Keratinocyte (primary cell): ENCODE results near the gene LRIT3. TPM values are rescaled to one million over a fixed set of nuclear protein-coding genes. Genes with fewer than 3 reads are reported as not detected.

Source experiments
- DNase-seq: peaks from one replicate; pipeline ENCODE4 v3.0.0-alpha.2; 2011; ENCODE audit warnings: low read depth, missing footprints, low spot score
- FAIRE-seq: peaks from 2 replicates; lab custom pipeline; 2011; peaks lifted over from hg19 to GRCh38; lab: Jason Lieb, UNC
- H2AFZ ChIP-seq: 2 replicates; pipeline ENCODE4 v1.6.0; 2012; ENCODE audit warnings: low read length, control low read depth, inconsistent platforms; ENCODE audit not compliant: control insufficient read depth
- H3K27ac ChIP-seq: 2 replicates; pipeline ENCODE4 v1.5.1; 2011; ENCODE audit warnings: low read length; ENCODE audit not compliant: control insufficient read depth, insufficient read depth
- H3K27me3 ChIP-seq: 3 replicates; pipeline ENCODE4 v1.6.0; 2011; ENCODE audit warnings: low read length; ENCODE audit not compliant: control insufficient read depth, insufficient read depth; ENCODE audit errors: extremely low read depth
- H3K36me3 ChIP-seq, 2 experiments: 2 replicates in 1 of 2; 3 replicates in 1 of 2; pipeline ENCODE4 v1.5.1; 2011; ENCODE audit warnings: low read length in 2 of 2, mild to moderate bottlenecking in 1 of 2; ENCODE audit not compliant: control insufficient read depth in 2 of 2, insufficient read depth in 2 of 2; ENCODE audit errors: extremely low read depth in 1 of 2
- H3K4me1 ChIP-seq: 3 replicates; pipeline ENCODE4 v1.5.1; 2011; ENCODE audit warnings: low read length; ENCODE audit not compliant: control insufficient read depth, insufficient read depth; ENCODE audit errors: extremely low read depth
- H3K4me2 ChIP-seq: 3 replicates; pipeline ENCODE4 v1.6.0; 2011; ENCODE audit warnings: low read depth, low read length; ENCODE audit not compliant: control insufficient read depth, insufficient read depth; ENCODE audit errors: extremely low read depth
- H3K4me3 ChIP-seq, 3 experiments: fragments of 200-600 bp in 1 of 3; sonication (generic) in 1 of 3; 2 replicates in 2 of 3; 3 replicates in 1 of 3; pipeline ENCODE4 v1.5.1; 2011 to 2016; ENCODE audit warnings: low read length in 3 of 3, mild to moderate bottlenecking in 3 of 3, control low read depth in 2 of 3, inconsistent platforms in 1 of 3, low read depth in 1 of 3, mixed read lengths in 1 of 3, mixed run types in 1 of 3, moderate library complexity in 1 of 3; ENCODE audit not compliant: control insufficient read depth in 2 of 3, insufficient read depth in 2 of 3; ENCODE audit errors: extremely low read depth in 1 of 3
- H3K79me2 ChIP-seq: 2 replicates; pipeline ENCODE4 v1.6.0; 2012; ENCODE audit warnings: low read length; ENCODE audit not compliant: control insufficient read depth, insufficient read depth
- H3K9ac ChIP-seq: 3 replicates; pipeline ENCODE4 v1.6.0; 2011; ENCODE audit warnings: low read length; ENCODE audit not compliant: control insufficient read depth, insufficient read depth; ENCODE audit errors: extremely low read depth
- H3K9me1 ChIP-seq: 3 replicates; pipeline ENCODE4 v1.6.0; 2011; ENCODE audit warnings: low read length; ENCODE audit not compliant: control insufficient read depth, insufficient read depth; ENCODE audit errors: extremely low read depth
- H3K9me3 ChIP-seq: 2 replicates; pipeline ENCODE4 v1.5.1; 2012; ENCODE audit warnings: low read depth, low read length; ENCODE audit not compliant: control insufficient read depth
- H4K20me1 ChIP-seq: 3 replicates; pipeline ENCODE4 v1.6.0; 2011; ENCODE audit warnings: low read length; ENCODE audit not compliant: control insufficient read depth, insufficient read depth; ENCODE audit errors: extremely low read depth
- CTCF ChIP-seq, 3 experiments: IDR thresholded peaks in 1 of 3; conservative IDR thresholded peaks in 1 of 3; optimal IDR thresholded peaks in 1 of 3; 2 replicates in 2 of 3; 3 replicates in 1 of 3; pipeline versions ENCODE3 to v1.5.1; 2011; ENCODE audit warnings: low read length in 3 of 3, mild to moderate bottlenecking in 3 of 3, moderate library complexity in 2 of 3, control low read depth in 1 of 3, inconsistent platforms in 1 of 3; ENCODE audit not compliant: insufficient read depth in 2 of 3; ENCODE audit errors: extremely low read depth in 1 of 3
- EZH2 ChIP-seq: IDR thresholded peaks from one replicate; pipeline ENCODE4 v1.6.1; 2012; ENCODE audit warnings: inconsistent platforms, mild to moderate bottlenecking, low read length, moderate library complexity
- dilution Hi-C: fragments of 300-500 bp; cut with MboI; formaldehyde crosslinking; loops from one replicate; pipeline ENCODE4 v1.7.0; 2020; ENCODE audit warnings: low sequenced_read_pairs; ENCODE audit not compliant: extremely low pct_ligation_motif_present
- polyA plus RNA-seq, 5 experiments: library from polyadenylated mRNA; depleted of rRNA in 3 of 5; stranded (reverse) in 3 of 5; stranded (forward) in 1 of 5; unstranded in 1 of 5; fragments of >200 nt; gene quantifications; 1 replicate in 1 of 5; 2 replicates in 3 of 5; 3 replicates in 1 of 5; pipeline versions ENCODE4 v1.2.1 to v1.2.3, GENCODE V29; 2011 to 2012; ENCODE audit warnings: missing spikeins in 2 of 5, low read depth in 1 of 5, low replicate concordance in 1 of 5

Gene LRIT3
- polyA plus RNA-seq, 1 donor (not counting 4 experiments of a cell fraction or from before 2014, with no cell fraction given) = 0.09 TPM

- Histone ChIP-seq H4K20me1 (no peaks in the 10 kb centered on the region), H3K36me3 (no peaks in the 10 kb centered on the region), H3K4me3 (no peak overlapping the region), H3K4me1 (peaks cover 16% of the 10 kb centered on the region), H3K9me1 (no peaks in the 10 kb centered on the region), H3K27ac (no peak overlapping the region), H3K79me2 (no peaks in the 10 kb centered on the region), H3K27me3 (no peaks in the 10 kb centered on the region), H3K9ac (no peak overlapping the region), H3K4me2 (no peak overlapping the region), H3K9me3 (no peaks in the 10 kb centered on the region), H2AFZ (no peak overlapping the region)
- FAIRE-seq (no peak), DNase-seq (no peak)
- TF ChIP-seq EZH2 (no peak), CTCF (optimal IDR thresholded peaks at IDR 0.05 in 1 of 3, IDR thresholded peaks at IDR 0.05 in 1 of 3, conservative IDR thresholded peaks at IDR 0.05 in 1 of 3; ENCODE audit: extremely low read depth in 1 of 3, insufficient read depth in 2 of 3, low read length in 3 of 3) (no peak)
- dilution Hi-C loops = no loop called here
Observed at GRCh38 chr4:109878355-109878754, 30.4 kb downstream of the LRIT3 start.

- no peak overlapping the region for H3K4me3 ChIP-seq
- DNase-seq (no peak), FAIRE-seq (no peak)
- no peaks in the 10 kb centered on the region for H3K79me2 ChIP-seq
- no peak for TF ChIP-seq EZH2
- no peak for TF ChIP-seq CTCF (optimal IDR thresholded peaks at IDR 0.05 in 1 of 3, IDR thresholded peaks at IDR 0.05 in 1 of 3, conservative IDR thresholded peaks at IDR 0.05 in 1 of 3; ENCODE audit: extremely low read depth in 1 of 3, insufficient read depth in 2 of 3, low read length in 3 of 3)
- H3K4me2 ChIP-seq = no peak overlapping the region
- no peaks in the 10 kb centered on the region for H3K9me3 ChIP-seq
- H3K27ac ChIP-seq = no peak overlapping the region
- no peaks in the 10 kb centered on the region for H4K20me1 ChIP-seq
- H3K9me1 ChIP-seq = no peaks in the 10 kb centered on the region
- dilution Hi-C loops = no loop called here
- H3K4me1 ChIP-seq = peaks cover 9% of the 10 kb centered on the region
- no peaks in the 10 kb centered on the region for H3K27me3 ChIP-seq
- no peak overlapping the region for H3K9ac ChIP-seq
- H2AFZ ChIP-seq = no peak overlapping the region
- H3K36me3 ChIP-seq = no peaks in the 10 kb centered on the region
Observed at GRCh38 chr4:109879081-109879480, 31.2 kb downstream of the LRIT3 start.
